ENCODE results near the gene CD300LG.
A peak's percentile ranks its signal among the peaks of the same experiment; 100 is the strongest.
"Not testable (repeated sequence)": the region's sequence is repeated elsewhere in the genome, so short reads cannot be mapped to it uniquely, and the experiment has no call there.

Gene CD300LG

DNA sequence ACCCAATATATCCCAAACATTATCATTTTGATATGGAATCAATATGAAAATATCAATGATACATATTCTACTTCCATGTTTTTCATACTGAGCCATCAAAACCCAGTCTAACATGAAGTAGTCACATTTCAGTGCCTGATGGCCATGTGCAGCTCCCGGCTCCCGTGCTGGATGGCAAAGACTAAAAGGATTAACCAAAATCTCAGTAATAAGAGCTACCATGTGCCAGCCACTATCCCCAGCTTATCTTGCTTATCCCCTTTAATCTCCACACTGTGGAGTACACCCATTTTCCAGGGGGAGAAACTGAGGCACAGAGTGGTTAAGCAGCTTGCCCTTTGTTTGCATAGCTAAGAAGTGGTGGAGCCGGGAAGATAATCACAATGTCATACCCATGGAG is 9.2 kb downstream of the CD300LG start:
- no peak for DNase-seq

DNA sequence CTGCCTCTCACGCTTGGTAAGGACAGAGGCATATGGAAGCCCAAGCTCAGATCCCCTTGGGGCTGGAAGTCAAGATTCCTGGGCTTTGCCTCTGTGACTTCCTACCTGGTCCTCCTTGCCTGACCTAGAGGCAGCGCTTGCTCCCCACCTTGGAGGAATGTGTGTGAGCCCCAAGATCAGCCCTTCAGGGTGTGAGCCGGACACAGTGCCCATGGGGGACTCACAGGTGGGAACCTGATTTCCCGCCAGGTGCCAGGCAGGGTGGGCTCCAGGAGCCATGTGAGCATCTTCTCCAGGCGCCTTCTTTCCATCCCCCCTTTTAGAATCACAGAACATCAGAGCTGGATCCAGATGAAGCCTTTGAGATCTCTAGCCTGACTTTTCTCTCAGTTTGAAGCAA is 10.2 kb downstream of the CD300LG start:
- DNase-seq: no peak

DNA sequence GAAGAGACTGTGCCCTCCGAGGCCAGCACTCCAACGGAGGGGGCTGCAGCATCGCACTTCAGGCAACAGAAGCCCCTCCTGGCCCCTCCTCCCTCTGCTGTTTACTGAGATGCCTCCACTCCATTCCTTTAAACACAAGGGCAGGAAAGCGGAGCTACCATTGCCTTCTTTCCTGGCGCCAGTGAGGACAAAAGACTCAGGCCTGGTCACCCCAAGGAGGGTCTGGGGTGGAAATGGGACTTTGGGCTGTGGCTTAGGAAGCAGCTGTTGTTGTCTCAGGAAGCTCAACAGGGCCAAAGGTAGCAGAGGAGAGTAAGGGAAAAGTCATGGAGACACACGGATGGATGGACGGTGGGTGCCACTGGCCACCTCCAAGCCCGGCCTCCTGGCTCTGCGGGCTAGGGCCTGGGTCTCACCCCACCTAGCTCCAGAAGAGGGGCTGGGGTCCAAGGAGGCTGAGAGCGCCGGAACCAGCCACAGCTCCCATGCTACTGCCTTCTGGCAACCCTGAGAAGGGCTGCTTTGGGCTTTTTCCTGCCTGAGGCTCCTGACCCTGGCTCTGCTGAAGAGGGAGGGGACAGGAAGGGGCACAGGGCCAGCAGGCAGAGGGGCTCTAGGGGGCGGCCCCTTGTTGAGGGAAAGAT is 11.1 kb downstream of the CD300LG start:
- DNase-seq: no peak

DNA sequence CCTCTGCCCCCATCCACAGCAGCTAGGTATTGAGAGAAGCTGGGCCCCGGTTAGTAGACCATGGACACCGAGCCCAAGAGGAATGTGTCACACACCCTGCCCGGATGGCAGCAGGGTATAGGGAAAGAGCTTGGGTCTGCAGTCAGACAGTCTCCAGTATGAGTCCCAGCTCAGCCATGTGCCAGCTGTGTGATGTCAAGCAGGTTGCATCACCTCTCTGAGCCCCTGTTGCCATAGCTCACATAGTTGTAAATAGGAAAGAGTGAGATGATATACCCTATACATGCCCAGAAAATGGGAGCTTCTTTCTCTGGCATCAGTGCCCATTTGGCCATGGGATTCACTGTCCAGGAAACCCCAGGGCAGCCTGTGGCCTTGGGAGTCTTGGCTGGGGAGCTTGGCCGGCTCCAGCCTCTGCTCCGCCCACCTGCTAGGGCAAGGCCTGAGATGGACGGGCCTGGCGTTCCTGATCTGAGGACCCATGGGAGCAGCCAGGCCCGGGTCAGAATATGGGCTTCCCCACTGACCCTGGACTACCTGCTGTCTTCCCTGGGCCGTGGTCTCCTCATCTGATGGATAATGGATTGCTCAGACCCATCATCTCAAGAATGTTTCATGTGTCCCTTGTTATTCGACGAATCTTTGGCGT is 13.2 kb downstream of the CD300LG start:
- no peak for DNase-seq

DNA sequence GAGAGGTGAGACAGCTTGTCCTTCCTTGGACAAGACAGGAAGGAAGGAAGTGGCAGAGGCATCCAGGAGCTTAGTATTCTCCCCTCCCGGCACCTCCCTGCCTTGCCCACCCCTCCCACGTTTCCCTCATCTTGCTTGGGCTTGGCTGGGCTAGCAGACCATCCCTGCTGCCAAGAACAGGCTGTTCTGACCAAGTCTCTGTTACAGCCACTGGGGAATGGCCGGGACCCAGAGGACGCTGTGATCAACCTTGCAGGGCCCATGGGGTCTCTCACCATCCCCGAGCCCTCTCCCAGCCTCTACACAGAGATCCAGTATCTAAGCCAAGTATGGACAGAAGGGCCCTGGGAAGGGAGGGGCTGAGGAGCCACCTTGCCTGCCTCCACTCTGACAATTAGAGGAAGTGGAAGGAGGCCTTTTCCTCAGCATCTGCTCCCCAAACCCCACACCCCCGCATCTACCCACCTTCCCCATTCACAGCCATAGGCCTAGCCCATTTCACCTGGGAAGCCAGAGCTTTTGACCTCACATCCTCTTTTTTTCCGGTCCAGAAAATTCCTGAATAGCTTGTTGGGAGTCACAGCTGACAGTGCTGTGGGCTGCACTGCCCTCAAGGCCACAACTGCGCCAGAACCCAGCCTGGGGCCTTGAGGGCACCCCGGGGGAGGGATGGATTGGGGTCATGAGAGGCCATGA is 14.1 kb downstream of the CD300LG start:
- no peak for DNase-seq

DNA sequence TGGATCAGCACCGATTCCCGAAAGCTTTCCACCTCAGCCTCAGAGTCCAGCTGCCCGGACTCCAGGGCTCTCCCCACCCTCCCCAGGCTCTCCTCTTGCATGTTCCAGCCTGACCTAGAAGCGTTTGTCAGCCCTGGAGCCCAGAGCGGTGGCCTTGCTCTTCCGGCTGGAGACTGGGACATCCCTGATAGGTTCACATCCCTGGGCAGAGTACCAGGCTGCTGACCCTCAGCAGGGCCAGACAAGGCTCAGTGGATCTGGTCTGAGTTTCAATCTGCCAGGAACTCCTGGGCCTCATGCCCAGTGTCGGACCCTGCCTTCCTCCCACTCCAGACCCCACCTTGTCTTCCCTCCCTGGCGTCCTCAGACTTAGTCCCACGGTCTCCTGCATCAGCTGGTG is 15.0 kb downstream of the CD300LG start:
- no peak for DNase-seq

DNA sequence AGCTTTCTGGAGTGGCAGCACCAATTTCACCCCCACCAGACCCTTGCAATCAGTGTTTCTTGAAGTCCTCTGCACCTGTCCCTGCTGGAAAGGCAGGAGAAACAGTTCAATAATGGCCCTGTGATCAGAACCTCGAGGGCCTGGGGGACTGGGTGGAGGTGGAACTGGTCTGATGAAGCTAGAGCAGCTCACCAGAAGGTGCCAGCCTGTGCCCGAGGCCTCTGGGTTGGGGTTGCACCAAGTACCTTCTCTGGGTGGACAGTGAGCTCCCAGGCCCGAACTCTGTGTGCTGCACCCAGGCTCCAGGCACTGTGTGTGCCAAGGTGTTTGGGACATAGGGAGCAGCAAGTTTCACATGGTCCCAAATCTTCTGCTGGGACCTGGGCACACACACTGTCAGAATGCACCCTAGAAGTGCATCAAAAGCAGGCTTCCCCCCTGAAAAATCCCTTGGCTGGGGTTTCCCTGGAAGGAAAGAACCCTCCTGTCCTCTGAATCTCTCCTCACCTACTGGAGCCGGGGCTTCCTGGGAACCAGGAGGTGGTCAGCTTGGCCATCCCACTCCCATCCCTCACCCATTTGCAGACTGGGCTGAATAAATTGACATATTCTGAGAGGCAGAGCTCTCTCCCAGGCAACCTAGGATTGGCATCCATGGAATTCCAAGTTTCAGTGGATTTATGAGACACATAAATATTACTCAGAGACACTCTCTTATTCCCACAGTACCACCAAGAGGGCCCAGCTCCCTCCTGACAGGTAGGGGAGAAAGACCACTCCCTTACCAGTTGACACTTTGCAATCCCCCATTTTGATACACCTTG is 17.4 kb downstream of the CD300LG start:
- DNase-seq: no peak

DNA sequence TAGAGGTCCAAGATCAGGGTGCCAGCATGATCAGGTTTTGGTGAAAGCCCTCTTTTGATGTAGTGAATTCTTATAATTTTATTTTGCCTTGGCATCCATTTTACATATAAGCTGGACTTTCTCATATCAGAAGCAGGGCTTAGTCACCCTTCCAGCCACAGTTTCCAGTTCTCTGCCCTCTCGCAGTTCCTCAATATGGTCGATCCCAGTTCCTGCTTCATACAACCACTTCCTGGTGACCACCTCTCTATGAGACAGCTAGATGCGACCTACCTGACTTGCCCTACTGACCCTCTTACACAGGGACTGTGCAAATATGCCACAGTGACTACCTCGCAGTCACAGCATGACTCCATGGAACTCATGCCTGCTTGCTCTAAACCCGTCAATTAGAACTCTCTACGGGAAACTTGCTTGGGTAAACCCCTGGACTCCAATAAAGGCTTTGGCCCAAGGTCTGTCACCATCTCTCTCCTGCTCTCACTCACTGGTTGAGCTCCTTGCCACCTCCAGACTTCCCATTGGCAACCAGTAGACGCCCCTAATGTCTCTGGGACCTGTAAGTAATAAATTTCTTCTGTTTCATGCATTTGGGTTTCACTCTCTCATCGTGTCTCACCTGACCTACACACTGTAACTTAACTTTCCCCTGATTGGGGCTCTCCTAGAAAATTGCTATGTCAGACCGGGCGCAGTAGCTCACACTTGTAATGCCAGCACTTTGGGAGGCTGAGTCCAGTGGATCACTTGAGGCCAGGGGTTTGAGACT is 21.4 kb downstream of the CD300LG start:
- DNase-seq: no peak

DNA sequence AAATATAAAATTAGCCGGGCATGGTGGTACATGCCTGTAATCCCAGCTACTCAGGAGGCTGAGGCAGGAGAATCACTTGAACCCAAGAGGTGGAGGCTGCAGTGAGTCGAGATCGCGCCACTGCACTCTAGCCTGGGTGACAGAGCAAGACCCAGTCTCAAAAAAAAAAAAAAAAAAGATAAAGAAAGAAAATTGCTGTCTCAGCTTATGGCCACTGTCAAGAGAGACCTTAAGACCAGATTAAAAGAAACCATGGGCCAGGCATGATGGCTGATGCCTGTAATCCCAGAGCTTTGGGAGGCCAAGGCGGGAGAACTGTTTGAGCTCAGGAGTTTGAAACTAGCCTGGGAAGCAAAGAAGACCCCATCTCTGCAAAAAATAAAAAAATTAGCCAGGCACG is 22.1 kb downstream of the CD300LG start:
- not testable (repeated sequence) for DNase-seq

DNA sequence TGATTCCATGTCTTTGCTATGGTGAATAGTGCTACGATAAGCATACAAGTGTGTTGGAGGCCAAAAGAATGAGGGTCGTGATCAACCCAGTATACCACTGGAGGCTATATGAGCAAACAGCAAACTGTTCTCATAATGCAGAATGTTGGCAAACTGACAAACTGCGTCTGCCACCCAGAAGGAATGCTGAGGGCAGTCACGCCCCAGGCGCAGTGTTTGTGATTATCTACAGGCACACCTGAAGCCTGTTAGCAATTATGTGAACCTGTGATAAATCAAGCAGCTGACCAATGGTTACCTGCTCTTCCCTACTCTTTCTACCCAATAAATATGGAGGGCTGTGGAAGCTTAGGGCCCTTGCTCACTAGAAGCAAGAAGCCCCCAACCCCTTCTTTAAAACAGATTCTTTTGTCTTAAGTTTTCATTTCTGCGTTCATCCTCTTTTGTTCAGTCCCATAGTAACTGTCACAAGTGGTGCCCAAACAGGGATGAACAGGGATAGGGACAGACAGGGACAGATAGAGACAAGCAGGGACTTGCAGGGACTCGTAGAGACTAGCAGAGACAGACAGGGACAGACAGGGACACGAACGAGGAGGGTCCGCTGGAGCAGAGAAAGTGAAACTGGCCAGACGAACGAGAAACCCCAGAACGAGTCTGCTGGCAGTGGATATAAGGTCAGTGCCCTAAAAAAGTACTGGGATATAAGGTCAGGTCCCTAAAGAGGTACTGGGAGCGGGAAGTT is 25.1 kb downstream of the CD300LG start:
- no peak for DNase-seq

DNA sequence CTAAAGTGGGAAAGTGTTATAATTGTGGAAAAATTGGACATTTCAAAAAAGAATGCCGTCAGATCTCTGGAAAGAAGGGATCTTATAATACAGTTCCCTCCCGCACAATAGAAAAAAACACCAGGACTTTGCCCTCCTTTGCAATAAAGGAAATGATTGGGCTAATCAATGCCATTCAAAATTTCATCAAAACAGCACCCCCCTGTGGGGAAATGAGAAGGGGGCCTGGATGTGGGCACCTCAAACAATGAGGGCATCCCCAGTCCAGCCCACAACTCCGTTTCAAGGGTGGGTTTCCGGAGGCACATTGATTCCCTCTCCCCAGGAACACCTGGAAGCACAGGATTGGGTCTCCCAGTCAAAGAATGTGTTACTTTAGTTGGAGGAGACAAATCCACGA is 26.1 kb downstream of the CD300LG start:
- DNase-seq: no peak

DNA sequence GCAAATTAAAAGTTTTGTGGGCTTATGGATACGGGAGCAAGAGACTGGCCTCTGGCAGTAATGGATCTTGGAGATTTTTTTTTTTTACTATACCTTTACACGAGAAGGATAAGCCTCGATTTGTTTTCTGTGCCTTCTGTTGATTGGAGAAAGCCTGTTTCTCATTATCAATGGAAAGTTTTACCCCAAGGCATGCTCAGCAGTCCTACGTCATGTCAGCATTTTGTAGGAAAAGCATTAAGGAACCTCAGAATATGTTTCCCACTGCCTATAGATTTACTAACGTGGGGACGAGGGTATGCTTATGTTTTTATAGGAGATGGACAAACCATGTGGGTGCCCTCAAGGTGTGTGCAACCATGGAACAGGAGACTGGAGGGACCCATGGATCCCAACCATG is 26.8 kb downstream of the CD300LG start:
- DNase-seq: no peak

DNA sequence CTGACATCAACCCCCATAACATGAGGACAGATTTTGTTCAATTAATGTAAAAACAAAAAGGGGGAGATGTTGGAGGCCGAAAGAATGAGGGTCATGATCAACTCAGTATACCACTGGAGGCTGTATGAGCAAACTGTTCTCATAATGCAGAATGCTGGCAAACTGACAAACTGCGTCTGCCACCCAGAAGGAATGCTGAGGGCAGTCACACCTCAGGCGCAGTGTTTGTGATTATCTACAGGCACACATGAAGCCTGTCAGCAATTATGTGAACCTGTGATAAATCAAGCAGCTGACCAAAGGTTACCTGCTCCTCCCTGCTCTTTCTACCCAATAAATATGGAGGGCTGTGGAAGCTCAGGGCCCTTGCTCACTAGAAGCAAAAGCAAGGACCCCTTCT is 27.3 kb downstream of the CD300LG start:
- no peak for DNase-seq

DNA sequence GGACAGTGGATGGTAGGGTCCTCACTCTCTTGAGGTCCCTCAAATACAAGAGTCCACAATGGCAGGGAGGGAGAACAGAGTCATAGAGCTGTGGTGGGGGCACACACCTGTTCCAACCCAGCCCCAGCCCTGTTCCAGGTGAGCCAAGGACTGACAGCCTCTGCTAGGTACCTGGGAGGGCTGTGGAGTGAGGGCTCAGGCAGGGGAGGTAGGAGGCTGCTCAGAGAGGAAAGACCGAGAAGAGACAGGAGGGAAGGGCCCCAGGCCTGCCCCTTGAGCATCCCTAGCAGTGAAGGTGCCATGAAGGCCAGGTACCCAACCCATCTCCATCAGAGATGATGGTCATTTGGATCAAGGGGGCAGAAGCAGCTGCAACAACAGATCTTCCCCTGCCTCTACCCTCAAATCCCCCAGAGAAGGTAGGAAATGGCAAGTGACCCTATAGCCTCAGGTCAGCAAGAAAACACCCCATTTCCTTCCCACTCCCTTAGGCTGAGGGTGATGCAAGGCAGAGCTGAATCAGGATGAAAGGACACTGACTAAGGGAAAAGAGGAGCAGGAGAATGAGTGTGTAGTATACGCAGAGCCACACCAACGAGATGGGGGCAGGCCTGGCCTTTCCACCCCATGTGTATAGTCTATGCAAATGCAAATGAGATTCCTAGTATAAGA is 28.6 kb downstream of the CD300LG start:
- no peak for DNase-seq

DNA sequence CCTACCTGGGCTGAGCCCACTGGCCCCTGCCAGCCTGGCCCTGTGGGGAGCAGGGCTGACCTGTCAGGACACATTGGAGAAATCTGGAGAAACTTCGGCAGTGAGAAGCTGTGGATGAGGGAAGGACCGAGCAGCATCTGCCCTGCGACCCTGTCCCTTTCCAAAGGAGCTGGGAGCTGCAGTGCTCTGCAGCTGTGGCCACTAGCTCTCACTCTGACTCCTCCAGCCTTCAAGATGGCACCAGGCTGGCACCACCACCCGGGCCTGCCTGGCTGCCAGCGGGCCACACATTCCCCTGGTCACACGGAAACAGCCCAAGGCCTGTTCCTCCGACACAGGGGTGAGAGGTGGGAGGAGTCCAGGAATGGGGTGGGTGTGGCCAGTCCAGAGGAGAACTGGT is 30.1 kb downstream of the CD300LG start:
- no peak for DNase-seq

DNA sequence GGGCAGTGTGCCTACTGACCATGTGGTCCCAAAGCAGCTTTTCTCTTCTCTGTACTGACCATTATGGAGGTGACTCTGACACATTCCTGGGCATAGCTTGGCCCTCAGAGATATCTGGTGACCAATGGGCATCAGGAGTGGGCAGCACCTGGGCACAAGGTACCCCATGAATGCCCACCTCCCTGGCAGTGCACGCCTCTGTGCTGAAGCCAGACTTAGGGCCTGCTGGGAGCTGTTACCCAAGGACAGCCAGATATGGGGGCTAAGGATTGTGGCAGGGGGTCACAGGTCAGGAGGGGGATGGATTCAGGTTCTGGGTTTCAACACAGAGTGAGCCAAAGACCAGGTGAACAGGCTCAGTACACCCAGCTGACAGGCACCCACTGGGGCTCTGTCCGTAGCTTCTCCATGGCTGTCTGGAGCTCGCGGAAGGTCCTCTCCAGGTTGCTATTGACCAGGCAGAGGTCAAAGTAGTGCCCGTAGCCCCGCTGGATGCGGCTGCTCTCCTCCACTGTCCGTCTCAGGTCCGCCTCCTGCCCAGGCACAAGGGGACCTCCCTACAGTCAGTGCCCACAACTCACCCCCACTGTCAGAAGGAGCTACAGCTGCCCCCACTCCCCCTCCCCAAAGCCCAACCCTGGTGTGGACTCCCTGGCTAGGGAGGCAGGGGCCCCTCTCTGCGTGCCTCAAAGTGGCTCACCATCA is 30.6 kb downstream of the CD300LG start:
- no peak for DNase-seq

DNA sequence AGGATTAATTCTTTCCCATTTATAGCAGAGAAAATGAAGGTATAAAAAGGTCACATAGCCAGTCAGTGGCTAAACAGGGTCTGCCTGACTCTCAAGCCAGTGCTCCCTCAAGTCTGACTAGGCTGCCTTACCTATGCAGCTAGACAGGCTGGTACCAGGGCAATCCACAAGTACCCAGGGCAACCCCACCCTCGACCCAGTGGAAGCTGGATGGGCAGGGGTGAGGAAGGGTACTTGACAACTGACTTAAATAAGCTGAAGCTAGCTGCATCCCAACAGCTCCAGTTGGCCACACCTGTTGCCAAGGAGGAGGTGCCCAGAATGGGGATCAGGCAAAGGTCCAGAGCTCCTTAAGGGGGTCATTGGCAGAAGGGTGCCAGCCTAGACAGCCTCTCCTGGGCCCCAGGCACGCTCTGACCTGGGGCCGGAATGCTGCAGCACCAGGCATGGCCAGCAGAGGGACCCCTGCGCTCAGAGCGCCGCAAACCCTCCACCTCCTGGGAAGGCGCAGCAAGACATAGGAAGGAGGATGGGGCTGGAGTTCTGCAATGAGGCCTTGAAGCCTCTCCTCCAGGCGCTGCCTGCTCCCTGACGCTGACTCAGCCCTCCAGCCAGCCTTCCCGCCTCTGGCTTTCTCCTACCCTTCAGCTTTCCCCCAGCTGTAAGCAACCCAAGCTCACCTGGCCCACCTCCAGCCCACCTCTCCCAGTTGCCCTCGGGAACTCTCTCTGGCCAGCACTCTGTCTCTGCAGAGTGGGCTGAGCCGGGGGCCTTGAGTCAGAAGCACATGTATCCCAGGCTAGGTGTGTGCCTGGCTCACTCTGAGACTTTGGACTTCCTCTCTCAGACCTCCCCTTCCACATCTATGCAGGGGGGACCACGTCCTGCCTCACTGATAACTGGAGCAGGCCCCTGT is 31.5 kb downstream of the CD300LG start:
- peak; percentile 58 for DNase-seq

DNA sequence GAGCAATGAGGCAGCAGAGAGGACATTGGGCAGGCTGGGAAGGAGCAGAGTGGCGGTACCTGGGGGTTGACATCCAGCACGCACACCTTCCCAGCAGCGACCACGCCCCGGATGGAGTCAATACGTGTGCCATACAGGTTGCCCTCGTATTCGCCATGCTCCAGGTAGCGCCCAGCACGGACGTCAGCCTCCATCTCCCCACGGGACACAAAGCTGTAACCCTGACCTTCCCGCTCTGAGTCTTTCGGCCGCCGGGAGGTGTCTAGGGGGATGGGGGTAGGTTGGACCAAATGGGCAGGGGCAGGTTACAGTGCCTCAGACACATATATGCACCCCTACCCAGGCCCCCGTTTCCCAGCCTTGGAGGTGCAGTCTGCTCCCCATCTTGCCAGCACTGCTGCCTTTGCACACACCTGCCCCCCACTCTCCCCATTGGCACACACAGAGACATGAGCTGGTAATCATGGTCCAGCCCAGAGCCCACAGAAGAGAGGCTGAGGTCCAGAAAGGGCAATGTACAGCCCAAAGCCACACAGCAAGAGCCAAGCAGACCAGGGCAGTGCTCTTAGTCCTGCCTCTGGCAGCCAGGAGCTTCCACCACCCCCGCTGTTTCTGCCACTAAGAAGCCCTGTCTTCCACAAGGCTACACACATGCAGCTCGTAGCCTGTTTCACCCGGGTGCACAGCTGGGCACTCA is 32.9 kb downstream of the CD300LG start:
- DNase-seq: no peak

DNA sequence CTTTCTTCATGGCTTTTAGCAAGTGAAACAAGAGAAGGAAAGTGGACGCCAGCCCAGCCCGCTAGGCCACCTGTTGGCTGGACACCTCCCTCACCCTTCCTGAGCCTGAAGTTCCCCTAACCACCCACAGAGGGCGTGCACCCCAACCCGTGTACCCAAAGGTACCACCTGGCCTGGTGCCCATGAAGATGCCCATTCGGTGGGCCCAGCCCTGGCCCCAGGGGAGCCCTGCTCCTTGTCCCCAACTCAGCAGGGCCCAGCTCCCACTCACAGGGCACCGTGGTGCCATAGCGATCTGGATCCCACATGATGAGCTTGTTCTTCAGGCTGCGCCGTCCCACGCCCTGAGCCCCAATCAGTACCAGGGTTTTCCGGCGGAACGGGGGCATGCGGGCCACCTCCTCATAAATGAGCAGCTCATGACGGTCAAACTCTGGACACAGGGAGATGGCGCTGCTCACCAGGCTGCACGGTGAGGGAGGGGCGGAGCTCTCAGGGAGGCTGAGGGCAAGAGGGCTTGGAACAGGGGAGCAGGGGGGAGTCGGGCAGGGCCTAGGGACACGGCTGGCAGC is 33.5 kb downstream of the CD300LG start:
- peak; percentile 51 for DNase-seq

All from CD4-positive, alpha-beta T cell treated with Interleukin-10 for 1 hour (primary cell).